ENCODE measurements around the gene THRA. TPM values are rescaled to one million over a fixed set of nuclear protein-coding genes. Genes with fewer than 3 reads are reported as not detected.

The THRA gene
- total and polyA plus RNA-seq, 8 donors = 37.9 to 80.7 (median 72.3) TPM

DNA sequence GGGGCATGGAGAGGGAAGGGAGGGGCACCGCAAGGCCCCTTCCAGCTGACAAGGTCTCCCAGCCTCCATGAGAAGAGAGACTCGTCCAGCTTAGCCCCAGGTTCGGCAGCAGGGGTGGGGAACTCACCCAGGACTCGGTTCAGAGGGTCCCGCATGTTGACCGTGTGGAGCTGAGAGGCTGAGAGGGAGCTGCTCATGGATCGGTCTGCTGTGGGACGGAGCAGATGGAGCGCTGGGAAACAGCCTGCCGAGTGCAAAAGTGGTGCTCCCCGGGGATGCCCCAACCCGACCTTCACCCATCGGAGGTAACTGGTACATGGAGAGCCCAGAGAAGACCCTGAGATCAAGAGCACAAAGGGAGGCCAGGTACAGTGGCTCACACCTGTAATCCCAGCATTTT, 42.6 kb upstream of the THRA start:
- Histone ChIP-seq H3K27ac (no peak overlapping the region), H3K4me1 (peaks cover 26 to 98% of the 10 kb centered on the region in 2 donors), H3K36me3 (peaks cover 0 to 51% of the 10 kb centered on the region in 2 donors), H3K4me3 (no peak overlapping the region), H3K9me3 (no peaks in the 10 kb centered on the region), H3K27me3 (no peaks in the 10 kb centered on the region)
- ATAC-seq (no peak), DNase-seq (peak in 1 of 4 donors; percentile 61)
- TF ChIP-seq CTCF (IDR thresholded peaks at IDR 0.05) = no peak
- intact Hi-C loops (cut with DNase I) = loop anchor here in 1 of 2 donors (10.0 kb wide), 1 partner anchor 155 kb away; the partner anchor contains the start of gene RAPGEFL1

- H3K4me3 ChIP-seq = no peak overlapping the region
- intact Hi-C loops (cut with DNase I) = loop anchor here in 1 of 2 donors (10.0 kb wide), 1 partner anchor 153 kb away; the partner anchor contains the start of gene RAPGEFL1
Observed at GRCh38 chr17:40021451-40021971, 41.3 kb upstream of the THRA start.

GRCh38 chr17:40022497-40022896, 40.3 kb upstream of the THRA start:
- peaks cover 0 to 64% of the 10 kb centered on the region in 2 donors for H3K36me3 ChIP-seq
- no peak for ATAC-seq
- no peaks in the 10 kb centered on the region for H3K27me3 ChIP-seq
- intact Hi-C loops (cut with DNase I) = loop anchor here in 1 of 2 donors (10.0 kb wide), 1 partner anchor 152 kb away; the partner anchor contains the start of gene RAPGEFL1
- H3K9me3 ChIP-seq = no peaks in the 10 kb centered on the region
- DNase-seq = no peak
- H3K4me1 ChIP-seq = peaks cover 19 to 94% of the 10 kb centered on the region in 2 donors
- peak overlapping the region; percentile 37 to 63 for H3K27ac ChIP-seq
- no peak overlapping the region for H3K4me3 ChIP-seq
- TF ChIP-seq CTCF (IDR thresholded peaks at IDR 0.05) = no peak

More at GRCh38 chr17:40021451-40021971, 41.3 kb upstream of the THRA start:
- Histone ChIP-seq H3K9me3 (no peaks in the 10 kb centered on the region), H3K27me3 (no peaks in the 10 kb centered on the region), H3K4me1 (peaks cover 19 to 98% of the 10 kb centered on the region in 2 donors), H3K27ac (peak overlapping the region; percentile 1 to 63), H3K36me3 (peaks cover 0 to 62% of the 10 kb centered on the region in 2 donors)
- no peak for TF ChIP-seq CTCF (IDR thresholded peaks at IDR 0.05)
- ATAC-seq (no peak), DNase-seq (peak in 1 of 4 donors; percentile 67)

GRCh38 chr17:40022961-40023541, 39.7 kb upstream of the THRA start:
- Histone ChIP-seq H3K4me1 (peaks cover 19 to 89% of the 10 kb centered on the region in 2 donors), H3K4me3 (no peak overlapping the region), H3K27me3 (no peaks in the 10 kb centered on the region), H3K27ac (peak overlapping the region; percentile 37 to 63), H3K36me3 (peaks cover 0 to 70% of the 10 kb centered on the region in 2 donors), H3K9me3 (no peaks in the 10 kb centered on the region)
- DNase-seq (peak in 3 of 4 donors; percentile 42 to 79 (median 60)), ATAC-seq (peak; percentile 52)
- TF ChIP-seq CTCF (IDR thresholded peaks at IDR 0.05) = no peak
- intact Hi-C loops (cut with DNase I) = loop anchor here in 1 of 2 donors (10.0 kb wide), 1 partner anchor 152 kb away; the partner anchor contains the start of gene RAPGEFL1

All from left lung (tissue), 10 donors.